Cardiac muscle cell (in vitro differentiated cells and primary cell): Measurements from ENCODE around the gene ERICH3. TPM values are rescaled to one million over a fixed set of nuclear protein-coding genes. Genes with fewer than 3 reads are reported as not detected.

Experiments used
- DNase-seq, 2 donors: peaks; one replicate each; pipeline versions ENCODE4 v3.0.0 to v3.0.0-alpha.2; 2010 to 2017; ENCODE audit warnings: low read depth in 1 of 2, low spot score in 1 of 2
- H3K27ac ChIP-seq: fragments of 200-600 bp; sonication (generic); 2 replicates; pipeline ENCODE4 v1.5.1; 2016
- H3K27me3 ChIP-seq: fragments of 200-600 bp; sonication (generic); 2 replicates; pipeline ENCODE4 v1.6.0; 2016; ENCODE audit warnings: control low read depth
- H3K36me3 ChIP-seq: fragments of 200-600 bp; sonication (generic); 2 replicates; pipeline ENCODE4 v1.5.1; 2016; ENCODE audit warnings: control low read depth
- H3K4me1 ChIP-seq: fragments of 200-600 bp; sonication (generic); 2 replicates; pipeline ENCODE4 v1.8.1; 2017; ENCODE audit warnings: low read depth, mild to moderate bottlenecking, mixed run types
- H3K4me3 ChIP-seq: fragments of 200-600 bp; sonication (generic); 2 replicates; pipeline ENCODE4 v1.5.1; 2016; ENCODE audit warnings: mild to moderate bottlenecking
- H3K9me3 ChIP-seq: fragments of 200-600 bp; sonication (generic); 2 replicates; pipeline ENCODE4 v1.5.1; 2017; ENCODE audit warnings: low read depth, mild to moderate bottlenecking, control low read depth
- polyA plus RNA-seq: library from polyadenylated mRNA; unstranded; fragments of >200 nt; fragmentation: Nextera tagmentation; extraction: Ambion mirVana; gene quantifications from 2 replicates; pipeline ENCODE4 v1.2.1, GENCODE V29; 2016
- total RNA-seq: library from RNA; depleted of rRNA; stranded (reverse); fragments of >200 nt; gene quantifications from 2 replicates; pipeline ENCODE4 v1.2.3, GENCODE V29; 2016
- TF ChIP-seq, protein P1 (sequence below): IDR thresholded peaks from 2 replicates; pipeline ENCODE4 v1.5.1; 2012; ENCODE audit warnings: low read depth, mild to moderate bottlenecking, low read length

The ERICH3 gene
- total and polyA plus RNA-seq, 2 experiments from 2014 or later, result 0.15 TPM; not detected in 1

GRCh38 chr1:74623716-74624115 is 49.9 kb downstream of the ERICH3 start:
- Histone ChIP-seq H3K4me1 (no peaks in the 10 kb centered on the region), H3K27me3 (no peaks in the 10 kb centered on the region), H3K4me3 (no peak overlapping the region), H3K36me3 (no peaks in the 10 kb centered on the region), H3K27ac (no peak overlapping the region), H3K9me3 (no peaks in the 10 kb centered on the region)
- TF ChIP-seq, protein P1, sequence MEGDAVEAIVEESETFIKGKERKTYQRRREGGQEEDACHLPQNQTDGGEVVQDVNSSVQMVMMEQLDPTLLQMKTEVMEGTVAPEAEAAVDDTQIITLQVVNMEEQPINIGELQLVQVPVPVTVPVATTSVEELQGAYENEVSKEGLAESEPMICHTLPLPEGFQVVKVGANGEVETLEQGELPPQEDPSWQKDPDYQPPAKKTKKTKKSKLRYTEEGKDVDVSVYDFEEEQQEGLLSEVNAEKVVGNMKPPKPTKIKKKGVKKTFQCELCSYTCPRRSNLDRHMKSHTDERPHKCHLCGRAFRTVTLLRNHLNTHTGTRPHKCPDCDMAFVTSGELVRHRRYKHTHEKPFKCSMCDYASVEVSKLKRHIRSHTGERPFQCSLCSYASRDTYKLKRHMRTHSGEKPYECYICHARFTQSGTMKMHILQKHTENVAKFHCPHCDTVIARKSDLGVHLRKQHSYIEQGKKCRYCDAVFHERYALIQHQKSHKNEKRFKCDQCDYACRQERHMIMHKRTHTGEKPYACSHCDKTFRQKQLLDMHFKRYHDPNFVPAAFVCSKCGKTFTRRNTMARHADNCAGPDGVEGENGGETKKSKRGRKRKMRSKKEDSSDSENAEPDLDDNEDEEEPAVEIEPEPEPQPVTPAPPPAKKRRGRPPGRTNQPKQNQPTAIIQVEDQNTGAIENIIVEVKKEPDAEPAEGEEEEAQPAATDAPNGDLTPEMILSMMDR, result no peak
- DNase-seq, result no peak

- TF ChIP-seq, protein P1, result no peak
- no peaks in the 10 kb centered on the region for H3K27me3 ChIP-seq
- H3K4me1 ChIP-seq, result no peaks in the 10 kb centered on the region
- H3K4me3 ChIP-seq, result no peak overlapping the region
- H3K9me3 ChIP-seq, result no peaks in the 10 kb centered on the region
- no peak for DNase-seq
- no peak overlapping the region for H3K27ac ChIP-seq
- H3K36me3 ChIP-seq, result no peaks in the 10 kb centered on the region
These were observed 53.4 kb downstream of the ERICH3 start for GRCh38 chr1:74620242-74620641.

DNA sequence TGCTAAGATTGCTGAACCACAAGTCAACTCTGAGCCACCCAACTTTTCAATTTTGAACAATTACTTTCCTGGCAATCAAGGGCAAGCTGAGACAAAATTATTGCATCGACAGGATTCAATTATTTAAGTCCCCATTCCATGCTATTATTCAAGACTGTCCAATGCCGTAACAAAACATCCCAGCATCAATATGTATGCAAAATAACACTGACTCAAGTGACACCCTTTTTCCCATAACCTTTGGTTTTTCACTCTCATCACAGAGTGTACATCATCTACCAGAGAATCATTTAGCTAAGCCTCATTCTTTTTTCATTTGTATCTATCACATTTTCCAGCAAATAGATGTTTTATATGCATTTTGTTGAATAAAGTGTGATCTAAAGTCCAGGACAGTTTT is 54.6 kb downstream of the ERICH3 start:
- Histone ChIP-seq H3K4me3 (no peak overlapping the region), H3K4me1 (no peaks in the 10 kb centered on the region), H3K36me3 (no peaks in the 10 kb centered on the region), H3K27me3 (no peaks in the 10 kb centered on the region), H3K9me3 (no peaks in the 10 kb centered on the region), H3K27ac (no peak overlapping the region)
- no peak for DNase-seq
- TF ChIP-seq, protein P1, result no peak

GRCh38 chr1:74613894-74614293 is 59.7 kb downstream of the ERICH3 start:
- Histone ChIP-seq H3K4me1 (no peaks in the 10 kb centered on the region), H3K36me3 (no peaks in the 10 kb centered on the region), H3K4me3 (no peak overlapping the region), H3K27me3 (no peaks in the 10 kb centered on the region), H3K9me3 (no peaks in the 10 kb centered on the region), H3K27ac (no peak overlapping the region)
- no peak for DNase-seq
- TF ChIP-seq, protein P1, result no peak

GRCh38 chr1:74611887-74612286 is 61.7 kb downstream of the ERICH3 start:
- no peaks in the 10 kb centered on the region for H3K36me3 ChIP-seq
- H3K4me3 ChIP-seq, result no peak overlapping the region
- H3K27ac ChIP-seq, result no peak overlapping the region
- no peaks in the 10 kb centered on the region for H3K4me1 ChIP-seq
- no peaks in the 10 kb centered on the region for H3K27me3 ChIP-seq
- no peaks in the 10 kb centered on the region for H3K9me3 ChIP-seq
- DNase-seq, result no peak
- TF ChIP-seq, protein P1, result no peak

DNA sequence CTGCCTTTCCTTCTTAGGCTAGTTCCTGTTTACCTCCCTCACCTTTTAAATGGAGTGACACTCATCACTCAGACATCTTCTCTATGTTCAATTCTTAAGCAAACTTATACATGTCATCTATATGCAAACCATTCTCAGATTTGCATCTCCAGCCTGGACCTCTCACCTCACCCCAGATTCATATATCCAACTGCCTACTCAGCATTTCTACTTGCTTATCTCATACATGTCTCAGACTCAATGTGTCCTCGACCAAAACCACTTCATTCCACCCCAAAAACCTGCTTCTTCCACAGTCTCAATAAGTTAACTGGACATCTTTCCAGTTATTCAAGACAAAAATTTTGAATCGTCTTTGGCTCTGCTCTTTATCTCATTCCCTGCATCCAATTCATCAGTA is 62.6 kb downstream of the ERICH3 start:
- TF ChIP-seq, protein P1, result no peak
- DNase-seq, result no peak
- no peaks in the 10 kb centered on the region for H3K9me3 ChIP-seq
- H3K27ac ChIP-seq, result no peak overlapping the region
- no peaks in the 10 kb centered on the region for H3K36me3 ChIP-seq
- no peaks in the 10 kb centered on the region for H3K4me1 ChIP-seq
- no peaks in the 10 kb centered on the region for H3K27me3 ChIP-seq
- no peak overlapping the region for H3K4me3 ChIP-seq
